GM18519 (cell line): ENCODE results near the gene TDO2.

Experiments
- ATAC-seq: cut with Tn5 transposase; IDR thresholded peaks from one replicate; pipeline ENCODE4 v1.9.1; 2021; ENCODE audit warnings: mild to moderate bottlenecking, moderate library complexity; ENCODE audit not compliant: unreplicated experiment, low FRiP score

The TDO2 gene

GRCh38 chr4:155952501-155952901 is 49.0 kb downstream of the TDO2 start:
- ATAC-seq: no peak

GRCh38 chr4:155953151-155954117 is 49.9 kb downstream of the TDO2 start, which contains the start of gene CTSO:
Gene CTSO (minus strand): TSS chr4:155953866. CDS start chr4:155953847, 19 bp downstream.
- ATAC-seq: peak; percentile 93

- ATAC-seq: no peak
Observed at GRCh38 chr4:155954118-155954685, 50.7 kb downstream of the TDO2 start.

GRCh38 chr4:155954939-155955338 is 51.4 kb downstream of the TDO2 start:
- no peak for ATAC-seq

GRCh38 chr4:155956461-155956860 is 53.0 kb downstream of the TDO2 start:
- ATAC-seq: no peak

- no peak for ATAC-seq
Observed at GRCh38 chr4:155959417-155959816, 55.9 kb downstream of the TDO2 start.

- ATAC-seq: no peak
Observed at GRCh38 chr4:155960522-155960921, 57.0 kb downstream of the TDO2 start.

- no peak for ATAC-seq
Observed at GRCh38 chr4:155961575-155961974, 58.1 kb downstream of the TDO2 start.

GRCh38 chr4:155962767-155963166 is 59.3 kb downstream of the TDO2 start:
- ATAC-seq: no peak

GRCh38 chr4:155964016-155964891 is 60.8 kb downstream of the TDO2 start:
- no peak for ATAC-seq

- no peak for ATAC-seq
Observed at GRCh38 chr4:155966171-155966570, 62.7 kb downstream of the TDO2 start.

GRCh38 chr4:155966731-155967395 is 63.4 kb downstream of the TDO2 start:
- no peak for ATAC-seq
